Right renal pelvis (tissue), 4 donors: Measurements from ENCODE around the gene TCAP. TPM values are rescaled to one million over a fixed set of nuclear protein-coding genes. Genes with fewer than 3 reads are reported as not detected.
A peak's percentile ranks its signal among the peaks of the same experiment; 100 is the strongest.

Experiments used
- DNase-seq, 4 donors: peaks; one replicate each; pipeline ENCODE4 v3.0.0-alpha.2; 2013; ENCODE audit warnings: low read depth in 4 of 4, low spot score in 3 of 4, missing footprints in 1 of 4
- polyA plus RNA-seq, 4 donors: library from polyadenylated mRNA; unstranded; fragments of 120-200 nt; gene quantifications; one replicate each; pipeline ENCODE4 v1.2.1, GENCODE V29; 2013; ENCODE audit not compliant: insufficient read length in 4 of 4

TCAP gene
- polyA plus RNA-seq, 4 donors, result 0.96 to 1.7 (median 1.4) TPM

DNA sequence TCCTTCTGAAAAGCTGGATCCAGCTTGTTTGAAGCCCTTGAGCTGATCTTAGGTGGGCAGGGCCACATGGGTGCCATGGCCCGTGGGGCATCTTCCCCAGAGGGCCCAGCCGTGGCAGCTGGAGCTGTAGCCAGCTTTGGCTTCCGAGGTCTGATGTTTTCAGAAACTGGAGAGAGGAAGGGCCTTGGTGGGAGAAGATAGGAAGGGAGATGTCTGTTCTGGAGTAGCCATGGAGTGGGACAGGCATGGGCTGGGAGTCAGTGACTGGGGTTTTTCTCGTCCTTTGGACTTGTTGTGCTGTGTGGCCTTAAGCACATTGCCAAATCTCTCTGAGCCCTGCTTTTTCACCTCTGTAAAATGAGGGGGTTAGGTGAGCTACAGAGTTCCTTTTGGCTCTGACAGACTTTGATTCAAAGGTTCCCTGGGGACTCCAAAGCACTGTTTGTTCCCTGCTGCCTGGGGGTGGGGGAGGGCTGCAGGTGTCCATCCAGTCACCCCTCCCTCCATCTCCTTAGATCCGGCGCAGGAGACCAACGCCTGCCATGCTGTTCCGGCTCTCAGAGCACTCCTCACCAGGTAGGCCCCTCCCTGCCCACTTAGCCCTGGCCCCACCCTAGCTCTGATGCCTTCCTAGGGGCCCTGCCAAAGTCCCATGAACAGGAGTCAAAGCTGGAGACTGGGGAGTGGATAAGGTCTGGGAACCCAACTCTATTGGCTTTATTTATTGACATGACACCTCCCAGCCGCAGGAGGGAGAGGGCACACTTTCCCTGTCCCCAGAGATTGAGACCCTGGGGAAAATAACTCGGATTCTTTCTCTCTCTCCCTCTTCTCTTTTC lies 36.3 kb upstream of the TCAP start:
- no peak for DNase-seq

DNA sequence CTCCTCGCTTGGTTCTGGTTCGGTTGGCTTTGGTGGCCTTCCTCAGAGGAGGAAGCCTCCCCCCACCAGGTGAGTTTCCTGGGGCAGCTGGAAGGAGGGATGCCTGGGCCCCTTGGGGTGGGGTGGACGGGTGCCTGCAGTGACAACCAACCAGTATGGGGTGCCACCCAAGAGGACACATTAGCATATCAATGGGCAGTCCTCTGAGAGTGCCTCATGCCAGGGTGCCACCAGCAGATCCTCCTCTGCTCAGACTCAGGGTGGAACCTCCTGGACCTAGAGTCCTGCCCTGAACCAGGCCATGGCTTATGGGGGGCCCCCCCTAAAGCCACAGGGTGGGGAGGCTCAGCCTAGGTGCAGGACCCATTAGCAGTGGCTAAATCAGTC lies 35.7 kb upstream of the TCAP start:
- no peak for DNase-seq

DNA sequence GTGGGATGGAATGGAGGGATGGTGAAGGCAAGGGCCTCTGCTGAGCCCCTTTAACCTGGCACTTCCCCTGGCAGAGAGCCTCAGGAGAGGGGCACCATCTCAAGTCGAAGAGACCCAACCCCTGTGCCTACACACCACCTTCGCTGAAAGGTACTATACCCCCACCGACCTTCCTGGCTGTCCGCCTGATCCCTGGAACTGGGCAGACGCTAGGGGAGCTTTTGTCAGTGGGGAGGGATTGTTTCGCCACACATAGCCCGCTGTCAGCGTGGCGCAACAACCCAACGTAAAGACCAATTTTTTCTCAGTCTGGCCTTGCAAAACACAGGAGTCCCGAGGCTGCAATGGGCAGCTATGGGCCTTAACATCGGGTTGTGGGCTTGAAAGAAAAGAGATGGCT lies 35.3 kb upstream of the TCAP start:
- DNase-seq, result no peak

- DNase-seq, result no peak
Observed at GRCh38 chr17:39631403-39631802, 33.7 kb upstream of the TCAP start.

DNA sequence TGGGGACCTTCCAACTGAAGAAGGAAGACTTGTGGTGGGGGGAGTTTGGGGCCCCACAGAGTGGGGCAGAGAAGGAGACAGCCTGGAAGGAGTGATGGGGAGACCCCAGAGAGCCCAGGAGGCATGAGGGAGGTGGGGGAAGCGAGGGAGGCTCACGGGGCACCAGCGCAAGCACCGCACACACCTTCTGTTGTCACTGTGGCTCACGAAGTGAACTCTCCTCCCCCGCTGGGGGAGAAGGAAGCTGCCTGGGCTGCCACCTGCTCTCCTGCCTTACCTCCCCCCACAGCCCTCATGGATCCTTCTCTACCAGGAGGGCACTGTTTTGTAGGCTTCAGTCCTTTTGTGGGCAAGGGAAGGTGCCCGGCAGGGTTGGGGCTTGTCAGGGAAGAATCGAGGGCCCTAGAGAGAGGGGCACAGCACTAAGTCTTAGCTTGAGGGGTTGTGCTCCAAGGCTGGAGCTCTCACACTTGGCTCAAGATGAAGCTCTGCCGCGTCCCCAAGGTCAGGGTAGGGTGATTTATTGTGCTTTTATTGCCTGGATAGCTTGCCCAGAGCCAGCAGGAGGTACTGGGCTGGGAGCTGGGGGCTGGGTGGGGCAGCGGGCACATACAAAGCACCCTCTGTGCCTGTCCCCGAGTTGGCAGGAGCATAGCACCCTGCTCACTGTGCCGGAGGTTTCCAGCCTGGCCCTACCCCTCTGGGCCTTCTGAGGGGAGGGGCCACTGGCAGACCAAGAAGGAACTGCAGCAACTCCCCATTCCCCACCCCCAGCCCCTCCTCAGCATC lies 32.8 kb upstream of the TCAP start:
- DNase-seq, result no peak

GRCh38 chr17:39633570-39634183 lies 31.5 kb upstream of the TCAP start:
- DNase-seq, result no peak

GRCh38 chr17:39634384-39634871 lies 30.7 kb upstream of the TCAP start:
- no peak for DNase-seq

GRCh38 chr17:39635614-39636176 lies 29.5 kb upstream of the TCAP start:
- DNase-seq, result no peak

GRCh38 chr17:39636587-39636926 lies 28.6 kb upstream of the TCAP start:
- no peak for DNase-seq

DNA sequence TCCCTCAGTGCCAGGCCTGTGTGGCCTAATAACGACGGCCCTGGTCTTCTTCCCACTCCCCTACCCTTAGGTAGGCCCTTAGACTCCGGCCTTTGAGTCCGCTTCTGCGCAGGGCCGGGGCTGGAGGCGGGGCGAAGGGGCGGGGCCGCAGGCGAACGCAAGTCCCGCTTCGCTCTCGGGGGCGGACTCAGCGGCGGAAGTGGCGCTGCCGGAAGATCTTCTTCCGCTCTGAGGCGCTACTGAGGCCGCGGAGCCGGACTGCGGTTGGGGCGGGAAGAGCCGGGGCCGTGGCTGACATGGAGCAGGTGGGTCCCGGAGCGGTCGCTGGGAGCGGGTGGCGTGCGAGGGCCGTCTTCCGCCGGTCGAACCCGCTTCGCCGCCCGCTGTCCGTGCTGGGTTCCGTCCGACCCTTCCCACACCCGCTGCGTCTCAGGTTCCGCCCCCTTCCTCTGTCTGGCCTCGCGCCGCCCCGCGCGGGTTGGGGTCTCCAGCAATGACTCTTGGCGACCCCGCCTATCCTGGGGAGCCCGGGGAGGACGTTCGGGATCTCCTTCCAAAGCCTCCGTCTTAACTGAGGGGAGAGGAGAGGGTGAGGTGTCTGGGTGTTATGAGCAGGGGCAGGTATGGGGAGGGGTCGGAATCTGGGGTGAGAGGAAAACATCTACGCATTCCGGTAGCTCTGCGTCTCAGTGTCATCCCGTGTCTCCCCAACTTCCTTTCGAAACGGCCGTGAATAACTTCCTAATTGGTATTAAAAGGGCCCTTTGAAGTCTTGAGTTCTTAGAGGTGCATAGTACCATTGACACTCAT lies 28.0 kb upstream of the TCAP start, which contains the start of gene STARD3:
TSS of gene STARD3 (plus strand) at position 218 of the 810 bp plus-strand sequence. CDS start 16,388 bp downstream, outside the sequence.
- peak; percentile 79 to 83 (median 80) for DNase-seq

DNA sequence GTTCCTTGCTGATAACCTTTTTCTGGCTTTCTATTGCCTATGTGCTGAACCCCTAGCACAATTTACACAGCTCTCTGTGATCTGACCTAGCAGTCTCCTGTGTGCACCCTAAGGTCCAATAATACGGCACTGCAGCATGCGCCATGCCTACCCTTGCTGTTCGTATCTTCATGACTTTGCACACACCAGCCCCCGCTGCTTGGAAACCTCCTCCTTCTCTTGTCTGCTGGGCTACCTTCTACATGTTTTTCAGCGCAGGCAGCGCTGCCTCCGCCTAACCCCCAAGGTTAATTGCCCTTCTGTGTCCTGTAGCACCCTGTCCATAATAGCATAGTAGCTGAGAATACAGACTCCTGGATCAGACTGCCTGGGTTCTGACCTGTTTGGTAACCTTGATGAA lies 26.8 kb upstream of the TCAP start:
- no peak for DNase-seq

DNA sequence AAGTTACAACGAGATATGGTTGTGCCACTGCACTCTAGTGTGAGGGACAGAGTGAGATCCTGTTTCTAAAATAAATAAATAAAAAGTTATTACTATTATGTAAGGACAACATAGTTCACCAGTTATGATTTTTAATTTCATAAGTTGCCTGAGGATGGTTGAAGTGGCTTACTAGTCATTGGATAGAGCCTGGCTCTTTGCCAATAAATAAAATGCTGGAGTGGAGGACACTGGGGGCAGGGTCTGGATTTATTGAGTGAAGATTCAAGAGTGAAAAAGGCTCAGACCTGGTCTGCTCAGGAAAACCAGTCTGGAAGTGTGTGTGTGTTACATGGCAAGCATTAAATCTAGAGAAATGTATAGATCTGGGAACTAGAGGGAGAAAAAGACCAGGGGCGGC lies 26.1 kb upstream of the TCAP start:
- no peak for DNase-seq

DNA sequence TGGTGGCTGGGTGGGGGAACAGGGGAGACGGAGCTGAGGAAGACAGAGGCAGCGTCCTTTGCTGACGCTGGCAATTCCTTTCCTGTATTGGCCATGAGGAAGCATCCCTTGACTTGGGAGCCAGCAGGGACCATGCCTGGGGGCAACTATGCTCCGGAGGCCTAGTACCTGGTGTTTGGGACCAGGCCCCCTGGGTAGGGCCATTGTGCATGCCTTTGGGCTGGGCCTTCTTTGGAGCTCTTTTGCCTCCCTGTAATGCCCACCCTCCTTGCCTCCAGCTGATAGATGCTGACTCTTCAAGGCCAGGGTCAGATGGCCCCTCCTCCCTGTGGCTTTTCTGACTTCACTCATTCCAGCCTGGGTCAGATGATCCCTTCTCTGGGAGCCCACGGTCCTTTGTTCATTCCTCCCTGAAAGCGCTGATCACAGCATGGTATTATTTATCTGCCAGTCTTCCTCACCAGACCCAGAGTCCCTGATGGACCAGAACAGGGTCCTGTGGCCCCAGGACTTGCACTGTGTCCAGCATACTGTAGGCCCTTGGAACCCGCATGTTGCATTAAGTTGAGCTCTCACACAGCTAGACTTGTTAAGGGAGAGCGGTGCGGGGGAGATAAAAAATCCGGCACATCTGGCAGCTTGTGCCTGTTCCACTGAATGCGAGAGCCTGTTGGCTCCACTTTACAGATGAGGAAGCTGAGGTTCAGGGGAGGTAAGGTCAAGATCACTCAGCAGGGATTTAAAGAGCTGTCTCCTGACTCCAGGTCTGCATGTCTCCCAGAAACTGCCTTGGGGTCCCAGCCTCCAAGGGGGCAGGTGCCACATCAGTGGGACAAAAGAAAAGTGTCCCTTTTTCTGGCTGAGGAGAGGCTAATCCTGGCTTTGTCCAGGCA lies 25.3 kb upstream of the TCAP start:
- DNase-seq, result no peak

- DNase-seq, result no peak
Observed at GRCh38 chr17:39640591-39641031, 24.5 kb upstream of the TCAP start.

GRCh38 chr17:39641097-39641496 lies 24.1 kb upstream of the TCAP start:
- no peak for DNase-seq

DNA sequence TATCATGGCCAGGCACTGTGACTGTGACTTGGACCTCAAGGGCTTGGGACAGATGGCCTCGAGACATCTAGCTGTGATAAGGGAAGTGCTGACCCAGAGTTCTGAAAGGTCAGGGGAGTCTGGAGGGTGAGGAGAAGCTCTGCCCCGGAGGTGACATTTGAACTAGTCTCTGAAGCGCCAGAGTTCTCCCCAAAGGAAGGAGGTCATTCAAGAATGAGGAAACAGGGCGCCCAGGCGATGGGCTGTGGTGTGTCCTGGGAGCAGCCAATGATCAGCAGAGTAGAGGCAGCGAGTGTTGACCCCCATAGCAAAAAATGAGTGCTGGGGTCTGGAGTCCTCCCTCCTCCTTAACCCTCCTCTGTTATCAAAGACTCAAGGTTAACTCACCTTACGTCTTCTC lies 23.3 kb upstream of the TCAP start:
- DNase-seq, result no peak

GRCh38 chr17:39642291-39643074 lies 22.7 kb upstream of the TCAP start:
- no peak for DNase-seq

DNA sequence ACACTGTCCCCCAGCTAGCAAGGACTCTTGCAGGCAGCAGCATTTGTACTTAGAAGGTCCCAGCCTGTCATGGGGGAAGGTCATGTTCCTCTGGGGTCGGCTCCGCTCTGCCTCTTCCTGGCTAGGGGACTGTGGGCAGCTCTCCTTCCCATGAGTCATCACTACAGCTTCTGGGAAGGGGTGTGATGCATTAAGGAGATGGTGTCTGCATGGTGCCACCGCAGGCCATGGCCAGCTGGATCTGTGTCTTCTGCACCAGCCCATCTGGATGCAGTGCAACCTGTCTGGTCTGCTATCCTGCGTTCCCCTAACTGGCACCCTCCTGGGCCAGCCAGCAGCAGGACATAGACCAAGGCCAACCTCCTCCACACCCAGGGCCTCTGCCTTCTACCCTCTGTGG lies 21.9 kb upstream of the TCAP start:
- no peak for DNase-seq
